HepG2 (cell line): Measurements from ENCODE around the gene DDR2. TPM values are rescaled to one million over a fixed set of nuclear protein-coding genes. Genes with fewer than 3 reads are reported as not detected.

Source experiments
- BORCS8-MEF2B ChIP-seq: sonication (generic); formaldehyde crosslinking; IDR thresholded peaks from 2 replicates; pipeline ENCODE4 v1.8.0; 2022; ENCODE audit warnings: mild to moderate bottlenecking, missing genetic modification reagents
- ISL2 ChIP-seq: sonication (generic); formaldehyde crosslinking; IDR thresholded peaks from 2 replicates; pipeline ENCODE4 v1.5.0; 2020; ENCODE audit warnings: missing genetic modification reagents
- KAT8 ChIP-seq: IDR thresholded peaks from 2 replicates; pipeline ENCODE4 v1.6.1; 2016; ENCODE audit warnings: missing genetic modification reagents, missing compliant biosample characterization
- MAX ChIP-seq: IDR thresholded peaks from 2 replicates; pipeline ENCODE4 v1.6.1; 2012; ENCODE audit warnings: inconsistent platforms
- SAP130 ChIP-seq: IDR thresholded peaks from 2 replicates; pipeline ENCODE4 v1.6.1; 2016; ENCODE audit warnings: low read depth
- TAF15 ChIP-seq: fragments of 200-400 bp; formaldehyde crosslinking; IDR thresholded peaks from one replicate; pipeline ENCODE4 v1.6.1; 2018; ENCODE audit warnings: mild to moderate bottlenecking, low read depth, low read length; ENCODE audit not compliant: poor library complexity, severe bottlenecking
- TCF7L2 ChIP-seq: IDR thresholded peaks from 2 replicates; pipeline ENCODE4 v1.6.1; 2011; ENCODE audit warnings: mild to moderate bottlenecking, low read depth, low read length, moderate library complexity
- TGIF2 ChIP-seq: IDR thresholded peaks from 2 replicates; pipeline ENCODE4 v1.6.1; 2016; ENCODE audit warnings: control low read depth, missing compliant biosample characterization
- THAP7 ChIP-seq: sonication (generic); formaldehyde crosslinking; IDR thresholded peaks from 2 replicates; pipeline ENCODE4 v1.8.1; 2023; ENCODE audit warnings: mild to moderate bottlenecking, missing genetic modification reagents
- ZBTB33 ChIP-seq: sonication (generic); formaldehyde crosslinking; IDR thresholded peaks from 2 replicates; pipeline ENCODE4 v1.4.0; 2020; ENCODE audit warnings: missing genetic modification reagents
- ZNF564 ChIP-seq: sonication (generic); formaldehyde crosslinking; IDR thresholded peaks from 2 replicates; pipeline ENCODE4 v1.8.1; 2023; ENCODE audit warnings: mild to moderate bottlenecking, missing genetic modification reagents
- ZNF674 ChIP-seq: sonication (generic); formaldehyde crosslinking; IDR thresholded peaks from 2 replicates; pipeline ENCODE4 v1.5.0; 2020; ENCODE audit warnings: low read depth, mild to moderate bottlenecking, missing genetic modification reagents
- ZSCAN9 ChIP-seq: IDR thresholded peaks from 2 replicates; pipeline ENCODE4 v1.6.1; 2016; ENCODE audit warnings: borderline replicate concordance
- polyA plus RNA-seq, 8 experiments: library from polyadenylated mRNA; depleted of rRNA in 3 of 8; stranded (reverse) in 7 of 8; unstranded in 1 of 8; fragments of >200 nt; fragmentation: Illumina TruSeq in 4 of 8; extraction: Trizol in 4 of 8; gene quantifications; 2 replicates each; pipeline versions ENCODE4 v1.2.1 to v1.2.3, GENCODE V29; 2011 to 2016; ENCODE audit warnings: low read depth in 4 of 8, missing spikeins in 1 of 8, mixed read lengths in 1 of 8; ENCODE audit not compliant: insufficient read depth in 1 of 8
- total RNA-seq, 5 experiments: library from RNA; depleted of rRNA; stranded (reverse); fragments of >200 nt; fragmentation: Illumina TruSeq; extraction: Trizol; gene quantifications; 2 replicates each; pipeline ENCODE4 v1.2.3, GENCODE V29; 2016; ENCODE audit warnings: low read depth in 1 of 5

DDR2 gene
- total and polyA plus RNA-seq, 2 of the 13 experiments (the other 11 are each of a cell fraction or from before 2014, with no cell fraction given): 0.36 to 0.38 TPM

GRCh38 chr1:162732566-162733335 is 100.5 kb downstream of the DDR2 start (continued):
- TF ChIP-seq TAF15: no peak
- TF ChIP-seq MAX: peak; percentile 89
- peak; percentile 79 for TF ChIP-seq ZSCAN9 (CRISPR knock-in tag)
- 0 out of 2 replicates have a peak, but pooled peaks have one; percentile 42 for TF ChIP-seq ZNF564 (CRISPR knock-in tag)
- peak; percentile 47; the same call in 1 of the 2 replicates for TF ChIP-seq SAP130 (CRISPR knock-in tag)
- TF ChIP-seq ZBTB33 (CRISPR knock-in tag): peak; percentile 68; the same call in 1 of the 2 replicates
- 0 out of 2 replicates have a peak, but pooled peaks have one; percentile 25 for TF ChIP-seq ISL2 (CRISPR knock-in tag)
- TF ChIP-seq BORCS8-MEF2B: 0 out of 2 replicates have a peak, but pooled peaks have one; percentile 32
- no peak for TF ChIP-seq ZNF674 (CRISPR knock-in tag)
- peak; percentile 51; the same call in 1 of the 2 replicates for TF ChIP-seq TGIF2 (CRISPR knock-in tag)
- TF ChIP-seq THAP7 (CRISPR knock-in tag): 0 out of 2 replicates have a peak, but pooled peaks have one; percentile 33
- 0 out of 2 replicates have a peak, but pooled peaks have one; percentile 28 for TF ChIP-seq KAT8
- TF ChIP-seq TCF7L2: no peak
